IMR-90 (cell line): ENCODE results near the gene ELF2. TPM values are rescaled to one million over a fixed set of nuclear protein-coding genes. Genes with fewer than 3 reads are reported as not detected.

Experiments
- ATAC-seq: fragments of 200-7000 bp; cut with Tn5 transposase; 2 replicates; pipeline ENCODE4 v1.9.1; 2020; ENCODE audit warnings: low read depth, mild to moderate bottlenecking, moderate library complexity
- BruUV-seq: library from RNA; stranded (reverse); fragments of 400-500 nt; replicated peaks from 2 replicates; lab custom pipeline; 2021; lab: Mats Ljungman, UMichigan
- CTCF ChIA-PET: fragments of 300-600 bp; formaldehyde crosslinking; extraction: SDS; loops from one replicate; lab custom pipeline; 2021; ENCODE audit warnings: antibody characterized with exemption; lab: Yijun Ruan, JAX
- POLR2A ChIA-PET: fragments of 300-600 bp; sonication (Branson Sonifier 250); formaldehyde crosslinking; loops from one replicate; lab custom pipeline; 2022; ENCODE audit warnings: antibody characterized with exemption; ENCODE audit not compliant: unreplicated experiment; lab: Charles Lee
- DNase-seq: peaks from one replicate; pipeline ENCODE4 v3.0.0; 2013
- H2AFZ ChIP-seq: replicated peaks from 2 replicates; pipeline ENCODE3; 2013; ENCODE audit warnings: low read length, mild to moderate bottlenecking; ENCODE audit not compliant: poor library complexity
- H2AK5ac ChIP-seq: 2 replicates; pipeline ENCODE4 v1.6.1; 2013; ENCODE audit warnings: low read depth, low read length, inconsistent platforms
- H2AK9ac ChIP-seq: replicated peaks from 2 replicates; pipeline ENCODE3; 2013; ENCODE audit warnings: mild to moderate bottlenecking, low read depth, low read length, moderate library complexity; ENCODE audit not compliant: poor library complexity
- H2BK120ac ChIP-seq: 2 replicates; pipeline ENCODE4 v1.6.1; 2013; ENCODE audit warnings: low read depth, low read length, inconsistent platforms
- H2BK15ac ChIP-seq: 3 replicates; pipeline ENCODE4 v1.6.1; 2013; ENCODE audit warnings: low read depth, low read length, inconsistent platforms
- H2BK20ac ChIP-seq: 2 replicates; pipeline ENCODE4 v1.6.1; 2013; ENCODE audit warnings: low read depth, mild to moderate bottlenecking, inconsistent platforms, low read length, moderate library complexity
- H2BK5ac ChIP-seq: 2 replicates; pipeline ENCODE4 v1.6.1; 2013; ENCODE audit warnings: mild to moderate bottlenecking, low read depth, low read length, inconsistent platforms; ENCODE audit not compliant: poor library complexity, severe bottlenecking
- H3K14ac ChIP-seq: replicated peaks from 2 replicates; pipeline ENCODE4 v1.6.1; 2013; ENCODE audit warnings: low read depth, low read length, inconsistent platforms
- H3K18ac ChIP-seq: 2 replicates; pipeline ENCODE4 v1.6.1; 2013; ENCODE audit warnings: low read depth, low read length, control low read depth
- H3K23ac ChIP-seq: 2 replicates; pipeline ENCODE4 v1.6.1; 2013; ENCODE audit warnings: low read depth, low read length, inconsistent platforms
- H3K27ac ChIP-seq: 2 replicates; pipeline ENCODE4 v1.5.1; 2013; ENCODE audit warnings: mild to moderate bottlenecking, control low read depth, low read length; ENCODE audit not compliant: insufficient read depth
- H3K27me3 ChIP-seq: 2 replicates; pipeline ENCODE4 v1.6.1; 2013; ENCODE audit warnings: low read length; ENCODE audit not compliant: control insufficient read depth, insufficient read depth
- H3K36me3 ChIP-seq: 2 replicates; pipeline ENCODE4 v1.6.1; 2013; ENCODE audit warnings: low read length, mixed read lengths; ENCODE audit not compliant: control insufficient read depth, insufficient read depth
- H3K4ac ChIP-seq: 2 replicates; pipeline ENCODE4 v1.6.1; 2013; ENCODE audit warnings: low read depth, low read length, inconsistent platforms
- H3K4me1 ChIP-seq: 2 replicates; pipeline ENCODE4 v1.6.1; 2013; ENCODE audit warnings: low read length, mixed read lengths; ENCODE audit not compliant: control insufficient read depth, insufficient read depth
- H3K4me2 ChIP-seq: 2 replicates; pipeline ENCODE4 v1.6.1; 2013; ENCODE audit warnings: low read depth, mild to moderate bottlenecking, control low read depth, low read length, moderate library complexity
- H3K4me3 ChIP-seq: 2 replicates; pipeline ENCODE4 v1.5.1; 2013; ENCODE audit warnings: low read depth, mild to moderate bottlenecking, control low read depth, low read length, moderate library complexity; ENCODE audit not compliant: insufficient read depth
- H3K56ac ChIP-seq: 2 replicates; pipeline ENCODE4 v1.6.1; 2013; ENCODE audit warnings: low read length, inconsistent platforms; ENCODE audit not compliant: insufficient read depth; ENCODE audit errors: extremely low read depth
- H3K79me1 ChIP-seq, 2 experiments: 2 replicates each; pipeline ENCODE4 v1.6.1; 2013; ENCODE audit warnings: low read length in 2 of 2, inconsistent platforms in 1 of 2, low read depth in 1 of 2
- H3K9ac ChIP-seq: 2 replicates; pipeline ENCODE4 v1.6.1; 2013; ENCODE audit warnings: low read depth, low read length, control low read depth
- H3K9me1 ChIP-seq: 2 replicates; pipeline ENCODE4 v1.6.1; 2013; ENCODE audit warnings: low read length, inconsistent platforms; ENCODE audit not compliant: insufficient read depth
- H3K9me3 ChIP-seq: 2 replicates; pipeline ENCODE4 v1.6.1; 2013; ENCODE audit warnings: low read length; ENCODE audit not compliant: control insufficient read depth, insufficient read depth
- H4K20me1 ChIP-seq: 2 replicates; pipeline ENCODE4 v1.6.1; 2013; ENCODE audit warnings: low read length, inconsistent platforms; ENCODE audit not compliant: insufficient read depth
- H4K5ac ChIP-seq: 2 replicates; pipeline ENCODE4 v1.6.1; 2013; ENCODE audit warnings: mild to moderate bottlenecking, low read depth, low read length, control low read depth
- H4K8ac ChIP-seq, 2 experiments: 2 replicates each; pipeline ENCODE4 v1.6.1; 2013; ENCODE audit warnings: low read depth in 2 of 2, low read length in 2 of 2, control low read depth in 1 of 2, inconsistent platforms in 1 of 2
- H4K91ac ChIP-seq: 2 replicates; pipeline ENCODE4 v1.6.1; 2013; ENCODE audit warnings: low read depth, low read length, inconsistent platforms; ENCODE audit not compliant: insufficient read depth
- BHLHE40 ChIP-seq: fragments of 150-350 bp; IDR thresholded peaks from 2 replicates; pipeline ENCODE4 v1.6.1; 2016; ENCODE audit warnings: mild to moderate bottlenecking, low read depth, low read length
- CEBPB ChIP-seq: IDR thresholded peaks from 2 replicates; pipeline ENCODE4 v1.6.1; 2012; ENCODE audit warnings: low read depth, low read length, improper control_type of control experiment
- CHD1 ChIP-seq: IDR thresholded peaks from 2 replicates; pipeline ENCODE4 v1.6.1; 2012; ENCODE audit warnings: low read depth, low read length, improper control_type of control experiment
- FOS ChIP-seq: fragments of 150-350 bp; IDR thresholded peaks from 2 replicates; pipeline ENCODE4 v1.6.1; 2016; ENCODE audit warnings: low read depth, low read length
- MAFK ChIP-seq: IDR thresholded peaks from 2 replicates; pipeline ENCODE4 v1.6.1; 2012; ENCODE audit warnings: low read depth, low read length, improper control_type of control experiment
- MAZ ChIP-seq: IDR thresholded peaks from 2 replicates; pipeline ENCODE4 v1.6.1; 2012; ENCODE audit warnings: low read depth, mild to moderate bottlenecking, low read length, improper control_type of control experiment, moderate library complexity, borderline replicate concordance
- MXI1 ChIP-seq: IDR thresholded peaks from 2 replicates; pipeline ENCODE4 v1.6.1; 2012; ENCODE audit warnings: low read depth, mild to moderate bottlenecking, low read length, moderate library complexity, borderline replicate concordance
- NFE2L2 ChIP-seq: fragments of 150-350 bp; IDR thresholded peaks from 2 replicates; pipeline ENCODE4 v1.6.1; 2016; ENCODE audit warnings: low read depth, mild to moderate bottlenecking, low read length
- POLR2A ChIP-seq: IDR thresholded peaks from 2 replicates; pipeline ENCODE4 v1.6.1; 2012; ENCODE audit warnings: mild to moderate bottlenecking, low read depth, low read length
- RAD21 ChIP-seq: IDR thresholded peaks from 2 replicates; pipeline ENCODE4 v1.6.1; 2012; ENCODE audit warnings: low read length, improper control_type of control experiment
- RCOR1 ChIP-seq: IDR thresholded peaks from 2 replicates; pipeline ENCODE4 v1.6.1; 2012; ENCODE audit warnings: mild to moderate bottlenecking, low read length, improper control_type of control experiment; ENCODE audit not compliant: insufficient replicate concordance
- RFX5 ChIP-seq: IDR thresholded peaks from 2 replicates; pipeline ENCODE4 v1.8.0; 2012; ENCODE audit warnings: low read depth, mild to moderate bottlenecking, low read length, moderate library complexity
- SMC3 ChIP-seq: fragments of 150-350 bp; IDR thresholded peaks from 2 replicates; pipeline ENCODE4 v1.6.1; 2016; ENCODE audit warnings: low read depth, mild to moderate bottlenecking, antibody characterized with exemption, low read length, moderate library complexity
- WGBS, 2 experiments: methylation state at CpG; one replicate each; pipeline versions ENCODE4 v1.1.5 to v1.1.7; 2013; ENCODE audit warnings: missing lambda C conversion rate in 2 of 2; ENCODE audit not compliant: insufficient read length in 1 of 2; ENCODE audit errors: extremely low coverage in 2 of 2; 5-methylcytosine and 5-hydroxymethylcytosine counted together
- dilution Hi-C: fragments of 300-500 bp; cut with HindIII; formaldehyde crosslinking; loops from one replicate; pipeline ENCODE4 v1.14.3; 2018; ENCODE audit warnings: low sequenced_read_pairs; ENCODE audit not compliant: unreplicated experiment
- in situ Hi-C: fragments of 300-500 bp; cut with MboI; formaldehyde crosslinking; loops from 3 replicates; pipeline ENCODE4 v1.14.3; 2019; ENCODE audit warnings: low sequenced_read_pairs, inconsistent platforms, mixed read lengths
- intact Hi-C: fragments of 100-400 bp; cut with micrococcal nuclease; formaldehyde crosslinking; loops from 2 replicates; pipeline ENCODE4 v1.10.0; 2022
- polyA plus RNA-seq, 3 experiments: library from polyadenylated mRNA; depleted of rRNA; stranded (reverse); fragments of >200 nt; gene quantifications; 2 replicates each; pipeline ENCODE4 v1.2.3, GENCODE V29; 2012; ENCODE audit warnings: low replicate concordance in 1 of 3
- total RNA-seq: library from RNA; depleted of rRNA; stranded (reverse); fragments of >200 nt; gene quantifications from 2 replicates; pipeline ENCODE4 v1.2.3, GENCODE V29; 2012
- TF ChIP-seq, protein P1 (sequence below): fragments of 150-350 bp; IDR thresholded peaks from 2 replicates; pipeline ENCODE4 v1.6.1; 2016; ENCODE audit warnings: low read depth, mild to moderate bottlenecking, low read length, moderate library complexity, borderline replicate concordance
- TF ChIP-seq, protein P2 (sequence below): fragments of 150-350 bp; IDR thresholded peaks from 2 replicates; pipeline ENCODE4 v1.6.1; 2017; ENCODE audit warnings: mild to moderate bottlenecking, antibody characterized with exemption, low read length, low read depth

ELF2 gene
- total and polyA plus RNA-seq, 2 of the 4 experiments (the other 2 are of a cell fraction), result 14.5 to 42.3 TPM

DNA sequence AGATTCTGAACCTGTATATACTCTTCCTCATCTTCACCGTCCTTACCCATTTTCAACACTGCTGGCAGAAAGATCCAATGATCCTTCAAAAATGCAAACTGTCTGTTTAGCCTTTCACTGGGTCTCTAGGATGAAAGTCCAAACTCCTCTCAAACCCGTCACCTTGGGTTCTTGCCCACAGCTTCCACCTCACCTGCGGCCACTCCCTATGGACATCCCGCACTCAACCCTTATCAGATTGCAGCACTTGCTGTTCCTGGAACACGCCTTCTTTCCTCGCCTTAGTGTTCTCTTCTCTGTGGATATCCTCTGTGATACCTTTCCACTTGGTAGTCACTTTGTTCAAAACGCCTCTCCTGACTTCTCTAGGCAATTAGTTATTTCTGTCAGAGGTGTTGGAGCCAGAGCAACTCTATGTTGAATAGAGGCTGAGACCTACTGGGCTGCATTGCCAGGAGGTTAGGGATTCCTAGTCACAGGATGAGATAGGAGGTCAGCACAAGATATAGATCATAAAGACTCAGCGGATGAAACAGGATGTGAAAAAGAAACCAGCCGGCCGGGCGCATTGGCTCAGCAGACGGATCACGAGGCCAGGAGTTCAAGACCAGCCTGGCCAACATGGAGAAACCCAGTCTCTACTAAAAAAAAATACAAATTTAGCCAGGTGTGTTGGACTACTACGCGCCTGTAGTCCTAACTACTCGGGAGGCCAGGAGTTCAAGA lies 165.6 kb downstream of the ELF2 start:
- Histone ChIP-seq H4K5ac (no peak overlapping the region), H2AK5ac (peak overlapping the region; percentile 49; the same call in 1 of the 2 replicates), H3K23ac (no peak overlapping the region), H2AK9ac (no peak overlapping the region), H3K4ac (no peak overlapping the region), H2BK15ac (no peak overlapping the region; the same call in 2 of the 3 replicates), H3K14ac (no peak overlapping the region), H3K56ac (no peak overlapping the region), H3K9me1 (peaks cover 4% of the 10 kb centered on the region; the same call in 1 of the 2 replicates), H3K4me2 (no peak overlapping the region), H2BK120ac (no peak overlapping the region), H3K4me3 (no peak overlapping the region), H4K20me1 (no peaks in the 10 kb centered on the region; the same call in 1 of the 2 replicates), H3K4me1 (peaks cover 10% of the 10 kb centered on the region), H2BK5ac (no peak overlapping the region), H2BK20ac (no peak overlapping the region), H3K79me1 (peaks cover 0 to 5% of the 10 kb centered on the region in 2 experiments; a peak in 2 of 4 replicates), H4K91ac (no peak overlapping the region), H2AFZ (no peak overlapping the region), H3K36me3 (no peaks in the 10 kb centered on the region), H3K27ac (no peak overlapping the region), H4K8ac (no peak overlapping the region), H3K9ac (no peak overlapping the region), H3K27me3 (no peaks in the 10 kb centered on the region), H3K18ac (no peak overlapping the region), H3K9me3 (peaks cover 5% of the 10 kb centered on the region)
- CTCF ChIA-PET, result no interaction called here
- BruUV-seq, result no TSS peak
- POLR2A ChIA-PET, result no interaction called here
- dilution Hi-C loops, result no loop called here
- DNase-seq (no peak), ATAC-seq (no peak)
- in situ Hi-C loops, result no loop called here
- 71% methylated on average over 4 of the region's 16 CpGs; no CpG with 5 or more reads in 1 of the 2 experiments for WGBS, 2 experiments
- intact Hi-C loops, result no loop called here
- TF ChIP-seq FOS, result no peak
- TF ChIP-seq RAD21, result no peak
- TF ChIP-seq, protein P1, sequence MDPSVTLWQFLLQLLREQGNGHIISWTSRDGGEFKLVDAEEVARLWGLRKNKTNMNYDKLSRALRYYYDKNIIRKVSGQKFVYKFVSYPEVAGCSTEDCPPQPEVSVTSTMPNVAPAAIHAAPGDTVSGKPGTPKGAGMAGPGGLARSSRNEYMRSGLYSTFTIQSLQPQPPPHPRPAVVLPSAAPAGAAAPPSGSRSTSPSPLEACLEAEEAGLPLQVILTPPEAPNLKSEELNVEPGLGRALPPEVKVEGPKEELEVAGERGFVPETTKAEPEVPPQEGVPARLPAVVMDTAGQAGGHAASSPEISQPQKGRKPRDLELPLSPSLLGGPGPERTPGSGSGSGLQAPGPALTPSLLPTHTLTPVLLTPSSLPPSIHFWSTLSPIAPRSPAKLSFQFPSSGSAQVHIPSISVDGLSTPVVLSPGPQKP, result no peak
- no peak for TF ChIP-seq SMC3
- TF ChIP-seq CEBPB, result no peak
- TF ChIP-seq RCOR1, result no peak
- no peak for TF ChIP-seq NFE2L2
- TF ChIP-seq CHD1, result no peak
- no peak for TF ChIP-seq MAFK
- TF ChIP-seq RFX5, result no peak
- TF ChIP-seq, protein P2, sequence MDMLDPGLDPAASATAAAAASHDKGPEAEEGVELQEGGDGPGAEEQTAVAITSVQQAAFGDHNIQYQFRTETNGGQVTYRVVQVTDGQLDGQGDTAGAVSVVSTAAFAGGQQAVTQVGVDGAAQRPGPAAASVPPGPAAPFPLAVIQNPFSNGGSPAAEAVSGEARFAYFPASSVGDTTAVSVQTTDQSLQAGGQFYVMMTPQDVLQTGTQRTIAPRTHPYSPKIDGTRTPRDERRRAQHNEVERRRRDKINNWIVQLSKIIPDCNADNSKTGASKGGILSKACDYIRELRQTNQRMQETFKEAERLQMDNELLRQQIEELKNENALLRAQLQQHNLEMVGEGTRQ, result no peak
- TF ChIP-seq BHLHE40, result no peak
- TF ChIP-seq MAZ, result no peak
- TF ChIP-seq MXI1, result no peak
- TF ChIP-seq POLR2A, result no peak
